Skeletal muscle satellite cell (primary cell): ENCODE measurements around the gene MAP7.

Experiments used
- H3K27me3 ChIP-seq: 2 replicates; pipeline ENCODE4 v1.7.0; 2013; ENCODE audit warnings: low read length; ENCODE audit not compliant: control insufficient read depth, insufficient read depth
- H3K36me3 ChIP-seq: 2 replicates; pipeline ENCODE4 v1.7.0; 2013; ENCODE audit warnings: mild to moderate bottlenecking, control low read depth, low read length; ENCODE audit not compliant: insufficient read depth
- H3K4me1 ChIP-seq: 2 replicates; pipeline ENCODE4 v1.7.0; 2013; ENCODE audit warnings: low read length; ENCODE audit not compliant: control insufficient read depth, insufficient read depth
- H3K4me2 ChIP-seq: 2 replicates; pipeline ENCODE4 v1.7.0; 2013; ENCODE audit warnings: mild to moderate bottlenecking, low read length
- H3K4me3 ChIP-seq: 2 replicates; pipeline ENCODE4 v1.7.0; 2013; ENCODE audit warnings: low read length
- H3K9ac ChIP-seq: 2 replicates; pipeline ENCODE4 v1.7.0; 2013; ENCODE audit warnings: mild to moderate bottlenecking, low read depth, low read length, moderate library complexity
- H3K9me3 ChIP-seq: replicated peaks from 2 replicates; pipeline ENCODE4 v1.7.0; 2013; ENCODE audit warnings: mild to moderate bottlenecking, control low read depth, low read length

Gene MAP7

GRCh38 chr6:136517582-136517981 is 32.6 kb downstream of the MAP7 start:
- peaks cover 14% of the 10 kb centered on the region for H3K27me3 ChIP-seq
- no peak overlapping the region for H3K4me2 ChIP-seq
- H3K4me1 ChIP-seq, result no peaks in the 10 kb centered on the region
- H3K36me3 ChIP-seq, result no peaks in the 10 kb centered on the region
- H3K9ac ChIP-seq, result no peak overlapping the region
- no peak overlapping the region for H3K4me3 ChIP-seq
- no peaks in the 10 kb centered on the region for H3K9me3 ChIP-seq

- no peaks in the 10 kb centered on the region for H3K36me3 ChIP-seq
- H3K4me3 ChIP-seq, result no peak overlapping the region
- peaks cover 14% of the 10 kb centered on the region for H3K27me3 ChIP-seq
- no peak overlapping the region for H3K4me2 ChIP-seq
- H3K9me3 ChIP-seq, result no peaks in the 10 kb centered on the region
- H3K4me1 ChIP-seq, result no peaks in the 10 kb centered on the region
- H3K9ac ChIP-seq, result no peak overlapping the region
These were observed 33.2 kb downstream of the MAP7 start for GRCh38 chr6:136517002-136517401.

- no peak overlapping the region for H3K4me3 ChIP-seq
- peaks cover 2% of the 10 kb centered on the region for H3K27me3 ChIP-seq
- H3K36me3 ChIP-seq, result no peaks in the 10 kb centered on the region
- no peaks in the 10 kb centered on the region for H3K9me3 ChIP-seq
- H3K4me1 ChIP-seq, result no peaks in the 10 kb centered on the region
- no peak overlapping the region for H3K4me2 ChIP-seq
- no peak overlapping the region for H3K9ac ChIP-seq
These were observed 35.6 kb downstream of the MAP7 start for GRCh38 chr6:136514591-136514990.

- Histone ChIP-seq H3K9ac (no peak overlapping the region), H3K4me1 (no peaks in the 10 kb centered on the region), H3K9me3 (no peaks in the 10 kb centered on the region), H3K36me3 (no peaks in the 10 kb centered on the region), H3K4me2 (no peak overlapping the region), H3K27me3 (no peaks in the 10 kb centered on the region), H3K4me3 (no peak overlapping the region)
These were observed 38.3 kb downstream of the MAP7 start for GRCh38 chr6:136511926-136512325.

GRCh38 chr6:136511397-136511796 is 38.8 kb downstream of the MAP7 start:
- Histone ChIP-seq H3K27me3 (no peaks in the 10 kb centered on the region), H3K36me3 (no peaks in the 10 kb centered on the region), H3K4me1 (no peaks in the 10 kb centered on the region), H3K4me3 (no peak overlapping the region), H3K4me2 (no peak overlapping the region), H3K9me3 (no peaks in the 10 kb centered on the region), H3K9ac (no peak overlapping the region)

- Histone ChIP-seq H3K4me1 (no peaks in the 10 kb centered on the region), H3K9me3 (no peaks in the 10 kb centered on the region), H3K9ac (no peak overlapping the region), H3K27me3 (no peaks in the 10 kb centered on the region), H3K36me3 (no peaks in the 10 kb centered on the region), H3K4me3 (no peak overlapping the region), H3K4me2 (no peak overlapping the region)
These were observed 39.4 kb downstream of the MAP7 start for GRCh38 chr6:136510782-136511181.

GRCh38 chr6:136510299-136510698 is 39.9 kb downstream of the MAP7 start:
- Histone ChIP-seq H3K4me2 (no peak overlapping the region), H3K9ac (no peak overlapping the region), H3K36me3 (no peaks in the 10 kb centered on the region), H3K4me1 (no peaks in the 10 kb centered on the region), H3K9me3 (no peaks in the 10 kb centered on the region), H3K27me3 (no peaks in the 10 kb centered on the region), H3K4me3 (no peak overlapping the region)

GRCh38 chr6:136508725-136509392 is 41.4 kb downstream of the MAP7 start:
- no peaks in the 10 kb centered on the region for H3K4me1 ChIP-seq
- H3K27me3 ChIP-seq, result no peaks in the 10 kb centered on the region

GRCh38 chr6:136506124-136506799 is 44.0 kb downstream of the MAP7 start:
- no peak overlapping the region for H3K4me2 ChIP-seq
- H3K9ac ChIP-seq, result no peak overlapping the region
- H3K36me3 ChIP-seq, result no peaks in the 10 kb centered on the region
- H3K4me3 ChIP-seq, result no peak overlapping the region
- H3K27me3 ChIP-seq, result no peaks in the 10 kb centered on the region
- H3K9me3 ChIP-seq, result no peaks in the 10 kb centered on the region
- no peaks in the 10 kb centered on the region for H3K4me1 ChIP-seq

More at GRCh38 chr6:136508725-136509392, 41.4 kb downstream of the MAP7 start:
- no peaks in the 10 kb centered on the region for H3K9me3 ChIP-seq
- H3K4me2 ChIP-seq, result no peak overlapping the region
- H3K36me3 ChIP-seq, result no peaks in the 10 kb centered on the region
- H3K9ac ChIP-seq, result no peak overlapping the region
- H3K4me3 ChIP-seq, result no peak overlapping the region

- H3K4me3 ChIP-seq, result no peak overlapping the region
These were observed 46.8 kb downstream of the MAP7 start for GRCh38 chr6:136503303-136504029.

GRCh38 chr6:136502786-136503185 is 47.4 kb downstream of the MAP7 start:
- no peaks in the 10 kb centered on the region for H3K36me3 ChIP-seq
- no peak overlapping the region for H3K4me2 ChIP-seq
- H3K9me3 ChIP-seq, result no peaks in the 10 kb centered on the region
- no peaks in the 10 kb centered on the region for H3K27me3 ChIP-seq
- no peaks in the 10 kb centered on the region for H3K4me1 ChIP-seq
- no peak overlapping the region for H3K4me3 ChIP-seq
- no peak overlapping the region for H3K9ac ChIP-seq

More at GRCh38 chr6:136503303-136504029, 46.8 kb downstream of the MAP7 start:
- no peaks in the 10 kb centered on the region for H3K9me3 ChIP-seq
- no peak overlapping the region for H3K9ac ChIP-seq
- H3K27me3 ChIP-seq, result no peaks in the 10 kb centered on the region
- H3K4me2 ChIP-seq, result no peak overlapping the region
- no peaks in the 10 kb centered on the region for H3K4me1 ChIP-seq
- H3K36me3 ChIP-seq, result no peaks in the 10 kb centered on the region
